ENCODE results near the gene CADPS2.

GRCh38 chr7:122578350-122578749, 307.9 kb downstream of the CADPS2 start:
- TF ChIP-seq CTCF (IDR thresholded peaks at IDR 0.05; ENCODE audit: extremely low read depth in 1 of 2, insufficient read depth in 1 of 2, low read depth in 1 of 2, low read length in 2 of 2), result no peak
- TF ChIP-seq POLR2A (IDR thresholded peaks at IDR 0.05; ENCODE audit: low read depth, low read length), result no peak
- TF ChIP-seq GATA2 (IDR thresholded peaks at IDR 0.05; ENCODE audit: insufficient read depth, insufficient read length, low read depth, low read length), result no peak
- no peak for TF ChIP-seq MYC (IDR thresholded peaks at IDR 0.05; ENCODE audit: low read depth, low read length)
- TF ChIP-seq POLR2AphosphoS5 (IDR thresholded peaks at IDR 0.05; ENCODE audit: insufficient read depth, low read depth, low read length), result no peak
- no peak for TF ChIP-seq EZH2 (IDR thresholded peaks at IDR 0.05; ENCODE audit: borderline replicate concordance, low read depth, low read length, severe bottlenecking)
- TF ChIP-seq JUN (IDR thresholded peaks at IDR 0.05; ENCODE audit: borderline replicate concordance, insufficient read depth, insufficient read length, low read depth), result no peak
